ENCODE data around the gene HEATR5B. TPM values are rescaled to one million over a fixed set of nuclear protein-coding genes. Genes with fewer than 3 reads are reported as not detected.
"Not testable (repeated sequence)": the region's sequence is repeated elsewhere in the genome, so short reads cannot be mapped to it uniquely, and the experiment has no call there.

HEATR5B gene
- polyA plus RNA-seq, 1 donor, result 27.9 TPM

DNA sequence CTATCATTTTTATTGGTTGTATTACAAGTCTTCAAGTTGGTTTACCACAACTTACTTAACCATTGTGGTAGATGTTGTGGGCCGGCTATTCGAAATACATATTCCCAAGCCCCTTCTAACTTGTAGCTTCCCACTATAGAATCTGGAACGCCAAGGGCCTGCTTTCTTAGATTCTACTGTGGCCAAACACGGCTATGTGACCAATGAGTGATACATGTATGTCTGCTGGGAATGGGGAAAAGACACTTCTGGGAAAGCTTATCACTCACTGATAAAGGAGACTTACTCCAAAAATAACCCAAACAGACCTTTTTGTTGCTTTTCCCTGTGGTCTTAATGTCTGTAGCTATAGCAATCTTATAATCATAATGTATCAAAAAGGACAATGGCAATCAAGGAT is 142.3 kb downstream of the HEATR5B start:
- DNase-seq, result no peak

DNA sequence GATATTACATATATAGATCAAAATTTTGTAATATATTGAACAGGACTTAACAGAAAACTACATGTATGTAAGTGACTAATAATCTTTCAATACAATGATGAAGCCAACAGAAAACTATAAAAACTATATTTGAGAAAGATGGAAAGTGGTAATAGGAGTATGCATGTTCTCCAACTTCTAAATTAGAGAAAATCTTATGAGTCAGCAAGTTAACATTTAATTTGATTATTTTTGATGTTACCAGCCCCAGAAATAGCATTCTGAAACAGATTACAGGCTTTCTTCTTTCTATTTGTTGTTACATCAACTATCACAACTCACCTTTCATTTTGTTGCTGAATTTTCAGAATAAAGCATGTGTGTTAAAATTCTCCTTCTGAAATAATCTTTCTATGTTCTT is 147.6 kb downstream of the HEATR5B start:
- DNase-seq, result not testable (repeated sequence)

DNA sequence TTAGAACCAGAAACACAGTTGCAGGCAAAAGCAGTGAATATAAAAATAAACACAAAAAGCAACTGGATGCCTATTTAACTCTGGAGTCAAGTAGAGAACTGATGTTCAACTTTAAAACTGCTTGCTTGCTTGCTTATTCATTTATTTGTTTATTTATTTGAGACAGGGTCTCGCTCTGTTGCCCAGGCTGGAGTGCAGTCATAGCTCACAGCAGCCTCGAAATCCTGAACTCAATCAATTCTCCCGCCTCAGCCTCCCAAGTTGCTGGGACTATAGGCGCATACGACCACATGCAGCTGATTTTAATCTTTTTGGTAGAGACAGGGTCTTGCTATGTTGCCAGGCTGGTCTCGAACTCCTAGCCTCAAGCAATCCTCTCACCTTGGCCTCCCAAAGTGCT is 152.5 kb downstream of the HEATR5B start:
- not testable (repeated sequence) for DNase-seq

Other genes with a start within 250 kb of the HEATR5B start
- gene STRN, start 117.8 kb downstream of the HEATR5B start, polyA plus RNA-seq (ENCODE audit: insufficient read length), result 26.4 TPM
- 12.0 TPM for gene GPATCH11, start 146 bp upstream of the HEATR5B start, polyA plus RNA-seq (ENCODE audit: insufficient read length)
- gene EIF2AK2, start 72.6 kb upstream of the HEATR5B start, polyA plus RNA-seq (ENCODE audit: insufficient read length), result 41.5 TPM
- gene SULT6B1, start 104.3 kb upstream of the HEATR5B start, polyA plus RNA-seq (ENCODE audit: insufficient read length), result not detected
- 65.4 TPM for gene CEBPZOS, start 112.1 kb upstream of the HEATR5B start, polyA plus RNA-seq (ENCODE audit: insufficient read length)
- 89.4 TPM for gene CEBPZ, start 147.2 kb upstream of the HEATR5B start, polyA plus RNA-seq (ENCODE audit: insufficient read length)
- 37.0 TPM for gene NDUFAF7, start 147.3 kb upstream of the HEATR5B start, polyA plus RNA-seq (ENCODE audit: insufficient read length)
- gene PRKD3, start 240.5 kb upstream of the HEATR5B start, polyA plus RNA-seq (ENCODE audit: insufficient read length), result 67.2 TPM